H1 (cell line): Measurements from ENCODE around the gene CTSC. TPM values are rescaled to one million over a fixed set of nuclear protein-coding genes. Genes with fewer than 3 reads are reported as not detected.

ENCODE experiments used
- CTCF ChIA-PET: fragments of 300-600 bp; sonication (Branson Sonifier 250); formaldehyde crosslinking; loops from one replicate; lab custom pipeline; 2021; ENCODE audit not compliant: partially characterized antibody; lab: Charles Lee
- POLR2A ChIA-PET: fragments of 300-600 bp; sonication (Branson Sonifier 250); formaldehyde crosslinking; loops from one replicate; lab custom pipeline; 2021; ENCODE audit warnings: inconsistent platforms; ENCODE audit not compliant: partially characterized antibody; lab: Charles Lee
- DNase-seq, 2 experiments: peaks; one replicate each; pipeline versions ENCODE4 v3.0.0 to v3.0.0-alpha.2; 2010 to 2022; ENCODE audit warnings: low spot score in 2 of 2, low read depth in 1 of 2, mixed read lengths in 1 of 2
- FAIRE-seq: peaks from 2 replicates; lab custom pipeline; 2011; peaks lifted over from hg19 to GRCh38; lab: Jason Lieb, UNC
- H2AFZ ChIP-seq: 2 replicates; pipeline ENCODE4 v1.8.1; 2012; ENCODE audit warnings: low read length, inconsistent platforms
- H2AK5ac ChIP-seq: 2 replicates; pipeline ENCODE4 v1.6.1; 2013; ENCODE audit warnings: low read depth, low read length
- H2BK120ac ChIP-seq: replicated peaks from 2 replicates; pipeline ENCODE3; 2013; ENCODE audit warnings: low read depth, low read length, inconsistent platforms
- H2BK12ac ChIP-seq: 2 replicates; pipeline ENCODE4 v1.6.1; 2013; ENCODE audit warnings: low read depth, low read length
- H2BK15ac ChIP-seq: 2 replicates; pipeline ENCODE4 v1.6.1; 2013; ENCODE audit warnings: low read length
- H2BK20ac ChIP-seq: 2 replicates; pipeline ENCODE4 v1.6.1; 2013; ENCODE audit warnings: low read length
- H2BK5ac ChIP-seq: 2 replicates; pipeline ENCODE4 v1.6.1; 2013; ENCODE audit warnings: low read depth, low read length
- H3K14ac ChIP-seq: 2 replicates; pipeline ENCODE4 v1.6.1; 2013; ENCODE audit warnings: inconsistent platforms; ENCODE audit not compliant: insufficient read length
- H3K18ac ChIP-seq: 2 replicates; pipeline ENCODE4 v1.6.1; 2013; ENCODE audit warnings: low read length; ENCODE audit errors: extremely low read depth
- H3K23ac ChIP-seq: 2 replicates; pipeline ENCODE4 v1.6.1; 2013; ENCODE audit warnings: inconsistent platforms; ENCODE audit not compliant: insufficient read length
- H3K23me2 ChIP-seq: 2 replicates; pipeline ENCODE4 v1.6.1; 2013; ENCODE audit warnings: low read depth, low read length
- H3K27ac ChIP-seq: 2 replicates; pipeline ENCODE4 v1.6.1; 2011; ENCODE audit warnings: low read depth, low read length, inconsistent platforms
- H3K27me3 ChIP-seq, 4 experiments: replicated peaks in 1 of 4; 1 replicate in 1 of 4; 2 replicates in 3 of 4; pipeline versions ENCODE4 v1.6.1 to v1.8.1; 2011 to 2013; ENCODE audit warnings: low read length in 3 of 4, mild to moderate bottlenecking in 3 of 4, inconsistent platforms in 2 of 4, mixed read lengths in 2 of 4, moderate library complexity in 1 of 4; ENCODE audit not compliant: control insufficient read depth in 3 of 4, insufficient read depth in 3 of 4; ENCODE audit errors: extremely low read depth in 1 of 4
- H3K36me3 ChIP-seq, 4 experiments: 2 replicates each; pipeline versions ENCODE4 v1.6.1 to v1.8.1; 2011 to 2013; ENCODE audit warnings: mild to moderate bottlenecking in 4 of 4, low read length in 3 of 4, moderate library complexity in 2 of 4, control low read depth in 1 of 4, inconsistent platforms in 1 of 4; ENCODE audit not compliant: insufficient read depth in 4 of 4, control insufficient read depth in 2 of 4
- H3K4ac ChIP-seq: replicated peaks from 2 replicates; pipeline ENCODE3; 2013; ENCODE audit warnings: low read length, low read depth, mixed read lengths, inconsistent platforms; ENCODE audit not compliant: insufficient read length
- H3K4me1 ChIP-seq, 4 experiments: replicated peaks in 1 of 4; 1 replicate in 1 of 4; 2 replicates in 3 of 4; pipeline versions ENCODE4 v1.6.1 to v1.8.1; 2011 to 2013; ENCODE audit warnings: low read length in 3 of 4, inconsistent platforms in 2 of 4, mixed read lengths in 1 of 4; ENCODE audit not compliant: insufficient read depth in 4 of 4, control insufficient read depth in 3 of 4
- H3K4me2 ChIP-seq, 2 experiments: 2 replicates each; pipeline versions ENCODE4 v1.6.1 to v1.8.1; 2011 to 2013; ENCODE audit warnings: low read depth in 2 of 2, low read length in 2 of 2, control low read depth in 1 of 2, inconsistent platforms in 1 of 2, mild to moderate bottlenecking in 1 of 2; ENCODE audit not compliant: insufficient read depth in 1 of 2
- H3K4me3 ChIP-seq, 4 experiments: fragments of 200-600, 300-600 bp in 1 of 4; sonication (generic), shearing (Covaris generic), sonication (Bioruptor Twin) in 1 of 4; 2 replicates each; pipeline versions ENCODE4 v1.5.1 to v1.8.1; 2011 to 2016; ENCODE audit warnings: low read length in 4 of 4, low read depth in 3 of 4, control low read depth in 2 of 4, inconsistent platforms in 2 of 4, mild to moderate bottlenecking in 2 of 4, mixed read lengths in 1 of 4, moderate library complexity in 1 of 4; ENCODE audit not compliant: insufficient read depth in 2 of 4; ENCODE audit errors: extremely low read depth in 1 of 4
- H3K56ac ChIP-seq: replicated peaks from 2 replicates; pipeline ENCODE3; 2013; ENCODE audit warnings: low read depth, mild to moderate bottlenecking, mixed read lengths, low read length, inconsistent platforms; ENCODE audit not compliant: insufficient read length
- H3K79me1 ChIP-seq: 2 replicates; pipeline ENCODE4 v1.6.1; 2013; ENCODE audit warnings: low read depth, low read length, control low read depth
- H3K79me2 ChIP-seq, 2 experiments: 2 replicates each; pipeline versions ENCODE4 v1.6.1 to v1.8.1; 2012 to 2013; ENCODE audit warnings: low read length in 2 of 2, mild to moderate bottlenecking in 2 of 2, inconsistent platforms in 1 of 2; ENCODE audit not compliant: insufficient read depth in 2 of 2, control insufficient read depth in 1 of 2
- H3K9ac ChIP-seq, 4 experiments: replicated peaks in 1 of 4; 1 replicate in 1 of 4; 2 replicates in 3 of 4; pipeline versions ENCODE4 v1.6.1 to v1.8.1; 2011 to 2013; ENCODE audit warnings: low read depth in 3 of 4, low read length in 3 of 4, control low read depth in 2 of 4, mild to moderate bottlenecking in 2 of 4, moderate library complexity in 2 of 4, inconsistent platforms in 1 of 4; ENCODE audit errors: extremely low read depth in 1 of 4
- H3K9me3 ChIP-seq, 2 experiments: 2 replicates each; pipeline versions ENCODE4 v1.6.1 to v1.8.1; 2012 to 2013; ENCODE audit warnings: mild to moderate bottlenecking in 2 of 2, moderate library complexity in 2 of 2, control low read depth in 1 of 2, inconsistent platforms in 1 of 2, low read depth in 1 of 2, low read length in 1 of 2, mixed read lengths in 1 of 2; ENCODE audit not compliant: insufficient read depth in 2 of 2
- H4K20me1 ChIP-seq, 2 experiments: replicated peaks in 1 of 2; 2 replicates each; pipeline versions ENCODE3 to v1.8.1; 2011 to 2013; ENCODE audit warnings: inconsistent platforms in 2 of 2, low read length in 2 of 2, mild to moderate bottlenecking in 1 of 2; ENCODE audit not compliant: insufficient read depth in 2 of 2, control insufficient read depth in 1 of 2
- H4K5ac ChIP-seq: 2 replicates; pipeline ENCODE4 v1.6.1; 2013; ENCODE audit warnings: low read length, low read depth, mixed read lengths, inconsistent platforms; ENCODE audit not compliant: insufficient read length
- H4K8ac ChIP-seq: 2 replicates; pipeline ENCODE4 v1.8.0; 2013; ENCODE audit warnings: mild to moderate bottlenecking, moderate library complexity, low read length, inconsistent platforms; ENCODE audit not compliant: insufficient read depth; ENCODE audit errors: extremely low read depth
- H4K91ac ChIP-seq: replicated peaks from 2 replicates; pipeline ENCODE3; 2013; ENCODE audit warnings: low read length, mixed read lengths, inconsistent platforms; ENCODE audit not compliant: insufficient read length
- ASH2L ChIP-seq: fragments of 200-600, 300-600 bp; sonication (generic); IDR thresholded peaks from one replicate; pipeline ENCODE4 v1.7.1; 2017; ENCODE audit warnings: low read length
- ATF2 ChIP-seq: IDR thresholded peaks from 2 replicates; pipeline ENCODE4 v1.6.1; 2012; ENCODE audit warnings: low read length, inconsistent platforms
- CHD2 ChIP-seq: IDR thresholded peaks from 2 replicates; pipeline ENCODE4 v1.6.1; 2012; ENCODE audit warnings: low read length, improper control_type of control experiment
- HDAC6 ChIP-seq: IDR thresholded peaks from one replicate; pipeline ENCODE4 v1.7.1; 2012; ENCODE audit warnings: low read depth, mild to moderate bottlenecking, inconsistent platforms, low read length, moderate library complexity
- RNF2 ChIP-seq: fragments of 200-900, 300-1000 bp; sonication (generic); IDR thresholded peaks from 2 replicates; pipeline ENCODE4 v1.7.1; 2016; ENCODE audit warnings: borderline replicate concordance, low read depth, mild to moderate bottlenecking, antibody characterized with exemption, low read length; ENCODE audit not compliant: poor library complexity, severe bottlenecking; ENCODE audit errors: missing control alignments
- SP4 ChIP-seq: IDR thresholded peaks from 2 replicates; pipeline ENCODE4 v1.6.1; 2012; ENCODE audit warnings: low read length, inconsistent platforms
- WGBS, 2 experiments: shearing (Covaris generic) in 1 of 2; methylation state at CpG; one replicate each; pipeline versions ENCODE4 v1.1.6 to v1.1.7; 2013 to 2015; ENCODE audit warnings: low lambda C conversion rate in 2 of 2, mixed read lengths in 2 of 2, inconsistent platforms in 1 of 2, low coverage in 1 of 2, missing lambda C conversion rate in 1 of 2; ENCODE audit not compliant: insufficient replicate concordance in 2 of 2, insufficient coverage in 1 of 2, insufficient read length in 1 of 2; ENCODE audit errors: extremely low coverage in 1 of 2, missing lambda C conversion rate in 1 of 2; 5-methylcytosine and 5-hydroxymethylcytosine counted together
- polyA plus RNA-seq, 7 experiments: library from polyadenylated mRNA; depleted of rRNA in 3 of 7; stranded (reverse) in 5 of 7; unstranded in 2 of 7; fragments of >200 nt in 5 of 7; fragments of 200-250 nt in 2 of 7; gene quantifications; 1 replicate in 5 of 7; 2 replicates in 1 of 7; 4 replicates in 1 of 7; pipeline versions ENCODE4 v1.2.1 to v1.2.3, GENCODE V29; 2011 to 2013; ENCODE audit warnings: missing spikeins in 2 of 7, mixed read lengths in 2 of 7
- total RNA-seq: library from RNA; stranded (reverse); fragmentation: NEBNext Ultra II Directional; extraction: Animal tissue kit (Norgen Biotek cat#: 25700); gene quantifications from 2 replicates; pipeline ENCODE4 v1.2.1, GENCODE V29; 2021

CTSC gene
- total and polyA plus RNA-seq, 2 of the 8 experiments (the other 6 are each of a cell fraction or from before 2014, with no cell fraction given) = 347 to 369 TPM

GRCh38 chr11:88353835-88354496, 16.4 kb upstream of the CTSC start:
- H3K23ac ChIP-seq = no peak overlapping the region
- no peak for FAIRE-seq
- no peak for TF ChIP-seq RNF2
- TF ChIP-seq ASH2L = no peak
- TF ChIP-seq SP4 = no peak
- no peak for TF ChIP-seq HDAC6
- TF ChIP-seq ATF2 = no peak
- no peak for TF ChIP-seq CHD2
- H2BK20ac ChIP-seq = no peak overlapping the region
- H2BK12ac ChIP-seq = no peak overlapping the region
- H3K36me3 ChIP-seq = no peaks in the 10 kb centered on the region
- no peak overlapping the region for H4K8ac ChIP-seq
- H3K79me1 ChIP-seq = no peaks in the 10 kb centered on the region
- WGBS, 2 experiments = 64% methylated on average over 4 of the region's 4 CpGs; no CpG with 5 or more reads in 1 of the 2 experiments
- H2BK15ac ChIP-seq = no peak overlapping the region
- H3K9ac ChIP-seq = no peak overlapping the region
- H3K4me2 ChIP-seq = no peak overlapping the region
- POLR2A ChIA-PET = interaction anchor here (1.0 kb wide), 1 partner anchor 23 kb away, joined by 4 read pairs; no protein-coding TSS in a partner anchor
- H2AFZ ChIP-seq = no peak overlapping the region
- no peak overlapping the region for H3K4ac ChIP-seq
- H3K4me1 ChIP-seq = peaks cover 0 to 5% (median 0%) of the 10 kb centered on the region in 4 experiments; a peak in 1 of 7 replicates
- no peak overlapping the region for H2AK5ac ChIP-seq
- H3K18ac ChIP-seq = no peak overlapping the region
- DNase-seq = no peak
- CTCF ChIA-PET = interaction anchor here (1.3 to 4.2 kb wide), 4 partner anchors 12 to 131 kb away, joined by 4 to 20 read pairs (median 8); no protein-coding TSS in a partner anchor
- H3K4me3 ChIP-seq = no peak overlapping the region
- no peaks in the 10 kb centered on the region for H4K20me1 ChIP-seq
- no peaks in the 10 kb centered on the region for H3K27me3 ChIP-seq
- no peaks in the 10 kb centered on the region for H3K23me2 ChIP-seq
- H2BK5ac ChIP-seq = no peak overlapping the region
- H3K79me2 ChIP-seq = no peaks in the 10 kb centered on the region
- H3K27ac ChIP-seq = no peak overlapping the region
- no peak overlapping the region for H3K14ac ChIP-seq
- H3K9me3 ChIP-seq = no peaks in the 10 kb centered on the region
- H3K56ac ChIP-seq = no peak overlapping the region
- no peak overlapping the region for H2BK120ac ChIP-seq
- no peak overlapping the region for H4K5ac ChIP-seq
- no peak overlapping the region for H4K91ac ChIP-seq
